SJCRH30 (cell line): Measurements from ENCODE around the gene CST3. TPM values are rescaled to one million over a fixed set of nuclear protein-coding genes. Genes with fewer than 3 reads are reported as not detected.
A peak's percentile ranks its signal among the peaks of the same experiment; 100 is the strongest.
"Not testable (repeated sequence)": the region's sequence is repeated elsewhere in the genome, so short reads cannot be mapped to it uniquely, and the experiment has no call there.

Experiments used
- DNase-seq, 2 experiments: peaks; one replicate each; pipeline ENCODE4 v3.0.0-alpha.2; 2015 to 2020
- H3K27ac ChIP-seq: fragments of 250-450 bp; sonication (Bioruptor Pico); 2 replicates; pipeline ENCODE4 v1.5.1; 2020; ENCODE audit warnings: mild to moderate bottlenecking, moderate library complexity
- H3K27me3 ChIP-seq: fragments of 250-450 bp; sonication (Bioruptor Pico); 2 replicates; pipeline ENCODE4 v1.5.1; 2020; ENCODE audit warnings: mild to moderate bottlenecking, moderate library complexity
- H3K36me3 ChIP-seq: fragments of 250-450 bp; sonication (Bioruptor Pico); 2 replicates; pipeline ENCODE4 v1.5.1; 2020; ENCODE audit warnings: mild to moderate bottlenecking, moderate library complexity
- H3K4me1 ChIP-seq: fragments of 250-450 bp; sonication (Bioruptor Pico); 2 replicates; pipeline ENCODE4 v1.5.1; 2020; ENCODE audit warnings: mild to moderate bottlenecking, moderate library complexity
- H3K4me3 ChIP-seq: fragments of 250-450 bp; sonication (Bioruptor Pico); 2 replicates; pipeline ENCODE4 v1.5.1; 2020; ENCODE audit warnings: mild to moderate bottlenecking, moderate library complexity
- H3K9me3 ChIP-seq: fragments of 250-450 bp; sonication (Bioruptor Pico); replicated peaks from 2 replicates; pipeline ENCODE4 v1.5.1; 2020; ENCODE audit warnings: mild to moderate bottlenecking, moderate library complexity
- total RNA-seq: library from RNA; depleted of rRNA; stranded (reverse); fragments of >200 nt; shearing (Covaris generic); gene quantifications from 2 replicates; pipeline ENCODE4 v1.2.3, GENCODE V29; 2014; rRNA removed

The CST3 gene, protein sequence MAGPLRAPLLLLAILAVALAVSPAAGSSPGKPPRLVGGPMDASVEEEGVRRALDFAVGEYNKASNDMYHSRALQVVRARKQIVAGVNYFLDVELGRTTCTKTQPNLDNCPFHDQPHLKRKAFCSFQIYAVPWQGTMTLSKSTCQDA
- 67.6 and 70.8 TPM in 2 replicates for total RNA-seq

DNA sequence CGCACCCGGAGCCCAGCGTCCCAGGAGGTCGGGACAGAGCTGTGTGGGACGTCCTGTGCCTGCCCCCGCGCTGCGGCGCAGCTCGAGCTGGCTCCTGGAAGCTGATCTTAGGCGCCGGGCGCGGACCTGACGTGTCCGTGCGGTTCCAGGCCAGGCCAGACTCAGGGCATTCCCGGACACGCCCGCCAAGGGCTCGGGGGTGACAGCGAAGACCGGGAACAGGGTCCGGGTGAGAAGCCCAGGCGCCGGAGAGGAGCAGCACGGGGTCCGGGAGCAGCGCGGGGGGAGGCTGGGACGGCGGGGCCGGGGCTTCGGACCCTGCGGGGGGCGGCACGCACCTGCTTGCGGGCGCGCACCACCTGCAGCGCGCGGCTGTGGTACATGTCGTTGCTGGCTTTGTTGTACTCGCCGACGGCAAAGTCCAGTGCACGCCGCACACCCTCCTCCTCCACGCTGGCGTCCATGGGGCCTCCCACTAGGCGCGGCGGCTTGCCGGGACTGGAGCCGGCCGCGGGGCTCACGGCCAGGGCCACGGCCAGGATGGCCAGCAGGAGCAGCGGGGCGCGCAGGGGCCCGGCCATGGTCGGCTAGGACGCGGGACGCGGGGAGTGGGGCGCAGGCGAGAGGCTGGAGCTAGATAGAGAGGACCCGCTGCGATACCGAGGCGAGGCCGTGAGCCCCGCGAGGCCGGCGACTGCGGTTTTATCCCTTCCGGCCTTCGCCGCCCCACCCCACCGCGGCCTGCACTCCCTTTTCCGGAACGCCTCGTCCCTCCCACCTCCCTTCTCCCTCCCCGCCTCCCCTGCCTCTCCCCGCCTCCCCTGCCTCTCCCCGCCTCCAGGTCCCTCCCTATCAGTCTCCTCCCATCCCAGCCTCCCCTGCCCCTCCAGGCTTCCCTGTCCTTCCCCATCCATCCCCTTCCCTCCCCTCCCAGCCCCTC lies at the start of gene CST3:
TSS of gene CST3 (minus strand) at position 674 of the 940 bp plus-strand sequence. CDS start at position 581, 93 bp downstream.
- Histone ChIP-seq H3K4me3 (peak within 1 kb of the TSS; percentile 87), H3K9me3 (no peaks in the 10 kb centered on the region), H3K4me1 (no peaks in the 10 kb centered on the region; the same call in 1 of the 2 replicates), H3K36me3 (no peaks in the 10 kb centered on the region), H3K27me3 (no peaks in the 10 kb centered on the region), H3K27ac (peak within 1 kb of the TSS; percentile 64)
- peak; percentile 92 to 93 for DNase-seq

DNA sequence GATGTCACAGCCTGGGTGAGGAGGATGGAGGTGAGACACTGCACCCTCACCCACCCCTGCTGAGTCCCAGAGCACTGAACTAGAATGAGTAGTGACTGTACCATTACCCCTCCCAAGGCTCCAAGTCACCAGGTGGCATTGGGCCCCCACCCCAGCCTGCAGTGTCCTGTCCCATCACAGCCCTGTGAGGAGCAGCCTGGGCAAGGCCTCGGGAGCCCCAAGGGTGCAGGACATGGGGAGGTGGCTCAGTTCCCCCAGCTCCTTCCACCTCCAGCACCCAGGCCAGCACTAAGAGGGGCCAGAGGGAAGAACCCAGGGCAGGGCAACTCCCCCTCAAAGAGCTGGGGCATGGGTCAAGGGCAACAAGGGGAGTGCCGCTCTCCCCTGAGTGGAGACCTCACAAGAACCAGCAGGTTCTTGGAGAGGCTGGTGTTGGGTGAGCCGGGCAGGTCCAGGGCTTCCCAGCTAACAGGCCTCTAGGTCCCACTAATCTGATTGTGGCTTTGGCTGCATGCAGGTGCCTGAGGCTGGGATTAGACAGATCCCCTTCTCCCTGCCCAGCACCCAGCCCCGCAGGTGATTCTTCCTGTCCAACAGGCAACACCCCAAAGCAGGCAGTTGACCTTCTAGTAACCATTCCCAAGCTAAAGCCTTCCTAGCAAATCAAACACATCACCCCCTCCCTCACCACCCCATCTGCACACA lies 48.4 kb upstream of the CST3 start:
- Histone ChIP-seq H3K9me3 (no peaks in the 10 kb centered on the region), H3K4me1 (no peaks in the 10 kb centered on the region), H3K36me3 (no peaks in the 10 kb centered on the region), H3K27me3 (no peaks in the 10 kb centered on the region; the same call in 1 of the 2 replicates), H3K27ac (no peak overlapping the region), H3K4me3 (no peak overlapping the region)
- DNase-seq = no peak

DNA sequence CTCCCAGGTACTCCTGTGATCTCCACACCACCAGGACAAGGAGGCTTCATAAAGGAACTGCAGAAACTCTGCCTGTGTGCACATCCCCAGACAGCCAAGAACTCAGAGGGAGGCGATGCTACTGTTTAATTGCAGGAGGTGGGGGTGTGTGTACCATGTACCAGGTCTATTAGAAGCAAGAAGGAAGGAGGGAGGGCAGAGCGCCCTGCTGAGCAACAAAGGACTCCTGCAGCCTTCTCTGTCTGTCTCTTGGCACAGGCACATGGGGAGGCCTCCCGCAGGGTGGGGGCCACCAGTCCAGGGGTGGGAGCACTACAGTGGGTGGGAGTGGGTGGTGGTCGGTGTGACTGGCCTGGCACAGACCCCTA lies 47.8 kb upstream of the CST3 start:
- not testable (repeated sequence) for H3K27me3 ChIP-seq, H3K4me1 ChIP-seq, H3K36me3 ChIP-seq, H3K9me3 ChIP-seq, DNase-seq, H3K27ac ChIP-seq, H3K4me3 ChIP-seq

DNA sequence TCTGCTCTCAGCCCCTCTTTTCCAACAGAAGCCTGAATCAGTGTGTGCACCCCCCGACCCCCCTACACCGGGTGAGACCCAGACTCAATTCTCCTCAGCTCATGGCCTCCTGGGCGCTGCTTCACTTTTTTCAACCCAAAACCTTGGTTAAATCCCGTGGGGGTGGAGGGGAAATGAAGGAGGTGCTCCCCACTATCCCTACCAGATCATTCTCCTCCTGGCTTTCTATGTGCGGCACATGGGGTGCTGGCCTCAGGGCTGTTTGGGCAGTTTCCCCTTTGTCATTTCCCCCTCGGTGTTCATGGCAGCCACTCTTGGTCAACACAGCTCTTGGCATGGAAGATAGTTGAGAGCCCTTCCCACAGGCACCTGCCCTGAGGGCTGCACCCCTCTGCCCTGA lies 46.5 kb upstream of the CST3 start:
- no peaks in the 10 kb centered on the region for H3K36me3 ChIP-seq
- H3K4me1 ChIP-seq = no peaks in the 10 kb centered on the region
- H3K27ac ChIP-seq = no peak overlapping the region
- DNase-seq = no peak
- no peak overlapping the region for H3K4me3 ChIP-seq
- no peaks in the 10 kb centered on the region for H3K9me3 ChIP-seq
- no peaks in the 10 kb centered on the region; the same call in 1 of the 2 replicates for H3K27me3 ChIP-seq

DNA sequence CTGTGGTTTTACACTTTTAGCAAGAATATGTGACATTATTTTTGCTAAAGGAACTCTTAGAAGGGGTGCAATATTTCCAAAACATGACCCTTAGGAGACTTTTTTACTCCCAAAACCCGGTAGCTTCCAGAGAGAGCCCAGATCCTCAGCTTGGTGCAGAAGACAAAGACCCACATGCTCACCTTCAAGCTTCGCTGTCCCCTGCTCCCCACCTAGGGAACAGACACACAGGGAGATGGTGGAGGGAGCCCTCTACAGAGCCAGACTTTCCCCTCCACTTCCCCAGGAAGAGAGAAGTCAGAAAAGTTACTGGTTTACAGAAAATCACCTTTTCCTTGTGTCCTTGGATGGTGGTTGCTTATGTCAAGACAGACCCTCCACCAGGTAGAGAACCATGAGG lies 46.1 kb upstream of the CST3 start:
- H3K4me1 ChIP-seq = no peaks in the 10 kb centered on the region
- DNase-seq = no peak
- H3K4me3 ChIP-seq = no peak overlapping the region
- H3K27ac ChIP-seq = no peak overlapping the region
- H3K27me3 ChIP-seq = no peaks in the 10 kb centered on the region; the same call in 1 of the 2 replicates
- no peaks in the 10 kb centered on the region for H3K9me3 ChIP-seq
- H3K36me3 ChIP-seq = no peaks in the 10 kb centered on the region

DNA sequence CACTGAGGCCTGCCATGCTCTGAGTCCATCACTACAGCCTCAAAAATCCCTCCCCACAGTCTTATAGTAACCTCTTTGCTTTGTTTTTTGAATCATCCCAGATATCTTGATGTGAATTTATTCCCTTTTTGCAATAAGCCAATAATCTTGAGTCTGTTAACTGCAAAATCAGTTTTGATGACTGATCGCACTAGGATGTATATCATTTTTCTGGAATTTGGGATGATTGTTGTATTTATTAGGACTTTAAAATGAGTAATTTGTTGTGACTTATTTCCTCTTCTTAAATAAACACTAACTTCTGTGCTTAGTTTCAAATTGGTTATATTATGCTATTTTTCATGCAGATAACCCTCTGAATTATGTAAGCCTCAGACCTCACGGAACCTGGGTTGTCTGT lies 45.5 kb upstream of the CST3 start:
- DNase-seq = no peak
- H3K27me3 ChIP-seq = no peaks in the 10 kb centered on the region; the same call in 1 of the 2 replicates

DNA sequence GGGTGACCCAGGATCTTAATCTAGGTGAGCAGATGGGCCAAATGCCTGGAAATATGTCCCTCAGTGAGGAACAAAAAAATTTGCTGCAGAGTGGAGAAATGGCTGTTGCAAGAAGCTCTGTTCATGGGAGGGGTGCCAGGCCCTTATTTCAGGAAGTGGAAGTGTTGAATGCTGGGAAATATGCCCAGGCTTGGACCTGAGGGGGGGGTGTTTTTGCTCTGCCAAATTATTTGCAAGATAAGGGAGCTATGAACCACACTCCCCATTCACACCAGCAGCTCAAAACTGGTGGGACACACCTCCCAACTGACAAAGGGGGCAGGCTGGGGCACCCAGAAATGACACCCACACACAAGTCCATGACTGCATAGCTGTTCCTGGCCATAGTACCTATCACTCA lies 42.4 kb upstream of the CST3 start:
- no peak for DNase-seq
- no peaks in the 10 kb centered on the region for H3K9me3 ChIP-seq
- no peak overlapping the region for H3K4me3 ChIP-seq
- no peaks in the 10 kb centered on the region; the same call in 1 of the 2 replicates for H3K27me3 ChIP-seq
- no peaks in the 10 kb centered on the region for H3K4me1 ChIP-seq
- no peaks in the 10 kb centered on the region for H3K36me3 ChIP-seq
- no peak overlapping the region for H3K27ac ChIP-seq

More for the DNA sequence above, 45.5 kb upstream of the CST3 start:
- Histone ChIP-seq H3K27ac (no peak overlapping the region), H3K4me3 (no peak overlapping the region), H3K4me1 (no peaks in the 10 kb centered on the region), H3K9me3 (no peaks in the 10 kb centered on the region), H3K36me3 (no peaks in the 10 kb centered on the region)

DNA sequence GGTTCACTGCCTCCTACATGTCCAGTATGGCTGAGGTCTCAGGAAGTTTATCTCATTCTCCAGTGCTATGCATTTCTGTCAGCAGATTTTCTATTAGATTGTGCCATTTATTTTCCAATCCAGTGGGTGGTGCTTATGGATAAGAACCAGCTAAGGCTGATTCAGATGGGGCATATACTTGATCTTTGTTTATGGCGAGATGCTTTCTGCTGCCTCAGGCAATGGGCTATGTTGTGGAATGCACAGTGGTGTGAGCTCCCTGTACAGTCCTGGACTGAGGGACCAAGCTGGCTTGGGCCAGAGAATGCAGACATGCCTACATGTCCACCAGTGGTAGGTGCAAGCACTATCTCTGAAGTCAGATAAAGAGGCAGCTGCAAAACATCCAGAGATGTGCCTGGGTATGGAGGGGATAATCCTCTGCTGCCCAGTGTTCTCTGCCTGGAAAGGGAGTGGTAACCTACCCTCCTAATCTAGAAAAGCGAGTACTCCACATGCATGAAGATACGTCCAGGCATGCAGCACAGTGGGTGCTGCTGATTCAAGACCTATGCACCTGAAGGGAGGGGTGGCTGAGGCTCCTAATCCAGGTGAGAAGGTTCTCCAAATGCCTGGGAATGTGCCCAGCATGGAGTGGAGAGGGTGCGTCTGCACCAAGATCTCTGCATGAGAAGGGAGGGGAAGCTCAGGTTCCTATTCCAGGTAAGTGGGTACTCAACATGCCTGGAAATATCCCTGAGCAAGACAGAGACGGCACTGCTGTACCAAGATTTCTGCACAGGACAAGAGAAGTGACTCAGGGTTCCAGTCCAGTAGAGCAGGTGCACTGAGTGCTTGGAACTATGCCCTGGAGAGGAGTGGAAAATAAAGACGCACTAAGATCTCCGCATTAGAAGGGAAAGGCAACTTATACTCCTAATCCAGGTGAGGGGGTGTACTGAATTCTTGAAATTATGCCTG lies 41.7 kb upstream of the CST3 start:
- H3K4me1 ChIP-seq = no peaks in the 10 kb centered on the region
- no peaks in the 10 kb centered on the region; the same call in 1 of the 2 replicates for H3K27me3 ChIP-seq
- no peaks in the 10 kb centered on the region for H3K9me3 ChIP-seq
- no peak overlapping the region for H3K27ac ChIP-seq
- no peak overlapping the region for H3K4me3 ChIP-seq
- DNase-seq = no peak
- no peaks in the 10 kb centered on the region for H3K36me3 ChIP-seq

DNA sequence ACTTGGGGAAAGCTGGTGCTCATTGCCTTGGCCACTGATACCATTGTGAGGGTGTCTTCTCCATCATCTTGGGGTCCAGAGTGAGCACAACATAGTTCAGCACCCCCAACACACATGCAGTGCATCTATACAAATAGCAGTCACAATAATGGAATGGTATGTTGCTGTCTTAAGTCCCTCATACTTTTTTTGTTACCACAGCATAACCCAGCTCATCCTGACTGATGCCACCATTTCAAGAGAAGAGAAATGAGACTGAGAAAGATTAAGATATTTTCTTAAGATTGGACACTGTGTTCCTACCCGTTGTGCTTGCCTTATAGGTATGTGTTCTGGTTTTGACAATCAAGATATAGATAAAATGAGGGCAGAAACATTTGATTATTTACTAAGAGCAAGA lies 35.5 kb upstream of the CST3 start:
- Histone ChIP-seq H3K4me3 (no peak overlapping the region), H3K27ac (no peak overlapping the region), H3K27me3 (no peaks in the 10 kb centered on the region), H3K4me1 (no peaks in the 10 kb centered on the region), H3K36me3 (no peaks in the 10 kb centered on the region), H3K9me3 (no peaks in the 10 kb centered on the region)
- DNase-seq = no peak

DNA sequence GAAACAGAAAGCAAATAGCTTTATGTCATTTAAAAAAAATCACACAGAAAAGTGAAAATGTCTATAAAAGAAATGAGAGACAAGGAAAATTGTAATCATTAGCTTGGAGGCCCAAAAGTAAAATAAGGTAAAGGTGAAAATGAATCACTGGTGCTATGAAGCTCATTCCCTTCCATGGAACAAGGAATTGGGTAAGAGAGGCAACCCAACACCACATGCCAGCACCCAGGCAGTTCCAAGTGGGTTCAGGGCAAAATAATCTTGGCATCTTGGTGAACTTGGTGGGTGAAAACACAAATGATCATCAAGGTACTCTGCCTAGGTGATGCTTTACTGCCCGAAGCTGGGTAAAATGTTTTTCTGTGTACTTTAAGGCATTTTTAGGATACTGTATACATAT lies 34.4 kb upstream of the CST3 start:
- no peak for DNase-seq
- no peak overlapping the region for H3K4me3 ChIP-seq
- H3K9me3 ChIP-seq = no peaks in the 10 kb centered on the region

DNA sequence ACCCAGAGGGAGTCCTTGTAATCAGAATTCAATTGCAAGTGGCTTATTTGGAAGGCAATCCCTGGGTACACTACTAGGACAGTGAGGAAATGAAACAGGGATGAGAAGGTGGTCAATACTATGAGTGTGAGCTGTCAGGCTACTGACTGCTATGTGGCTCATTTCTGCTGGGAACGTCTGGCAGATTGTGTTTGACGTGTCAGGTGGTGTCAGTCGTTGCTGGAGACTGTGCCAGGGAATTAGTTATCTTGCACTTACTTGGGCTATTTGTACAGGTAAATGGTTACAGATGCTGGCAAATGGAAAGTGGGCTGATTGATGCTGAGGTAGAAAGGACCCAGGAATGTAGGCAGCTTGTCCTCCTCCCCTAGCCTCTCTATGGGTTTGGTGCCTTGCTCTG lies 33.7 kb upstream of the CST3 start:
- no peaks in the 10 kb centered on the region for H3K4me1 ChIP-seq

More for the DNA sequence above, 34.4 kb upstream of the CST3 start:
- H3K27me3 ChIP-seq = no peaks in the 10 kb centered on the region
- H3K4me1 ChIP-seq = no peaks in the 10 kb centered on the region
- no peaks in the 10 kb centered on the region for H3K36me3 ChIP-seq
- H3K27ac ChIP-seq = no peak overlapping the region

DNA sequence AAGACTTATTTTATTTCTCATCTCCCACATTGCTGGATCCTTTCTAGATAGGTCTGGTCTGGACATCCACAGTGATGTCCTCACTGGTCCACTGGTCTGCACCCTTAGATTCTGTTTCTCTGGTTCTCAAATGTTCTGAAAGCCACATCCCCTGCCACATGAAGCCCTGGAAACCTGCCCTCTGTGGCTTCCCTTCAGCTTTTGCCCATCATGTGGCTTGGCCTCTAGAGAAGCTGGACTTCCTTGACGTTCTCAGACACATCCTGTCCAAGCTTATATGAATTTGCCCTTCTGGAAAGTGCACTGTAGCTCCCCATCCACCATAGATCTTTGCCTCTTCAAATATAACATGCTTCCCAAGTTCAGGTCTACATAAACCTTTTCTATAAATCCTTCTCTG lies 32.6 kb upstream of the CST3 start:
- no peaks in the 10 kb centered on the region for H3K4me1 ChIP-seq
- no peaks in the 10 kb centered on the region for H3K9me3 ChIP-seq
- no peak overlapping the region for H3K4me3 ChIP-seq
- H3K27ac ChIP-seq = no peak overlapping the region
- no peaks in the 10 kb centered on the region for H3K27me3 ChIP-seq
- H3K36me3 ChIP-seq = no peaks in the 10 kb centered on the region
- DNase-seq = no peak

More for the DNA sequence above, 33.7 kb upstream of the CST3 start:
- Histone ChIP-seq H3K27ac (no peak overlapping the region), H3K9me3 (no peaks in the 10 kb centered on the region), H3K4me3 (no peak overlapping the region), H3K36me3 (no peaks in the 10 kb centered on the region), H3K27me3 (no peaks in the 10 kb centered on the region)
- DNase-seq = no peak

DNA sequence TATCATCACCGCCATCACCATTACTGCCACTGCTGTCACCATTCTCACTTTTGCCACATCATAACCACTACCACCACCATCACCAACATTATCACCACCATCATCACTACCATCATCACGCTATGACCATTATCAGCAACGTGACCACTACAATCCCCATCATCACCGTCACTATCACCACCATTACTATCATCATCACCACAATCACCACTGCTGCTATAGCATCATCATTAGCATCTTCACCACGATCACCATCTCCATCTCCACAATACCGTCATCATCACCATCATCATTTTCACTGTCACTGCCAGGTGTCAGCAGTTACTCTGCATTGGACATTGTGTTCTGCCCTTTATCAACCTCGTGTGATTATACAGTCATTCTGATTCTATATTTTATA lies 32.1 kb upstream of the CST3 start:
- H3K4me1 ChIP-seq = no peaks in the 10 kb centered on the region
- H3K4me3 ChIP-seq = no peak overlapping the region
- DNase-seq = no peak
- H3K27ac ChIP-seq = no peak overlapping the region
- H3K36me3 ChIP-seq = no peaks in the 10 kb centered on the region
- H3K27me3 ChIP-seq = no peaks in the 10 kb centered on the region
- H3K9me3 ChIP-seq = no peaks in the 10 kb centered on the region

DNA sequence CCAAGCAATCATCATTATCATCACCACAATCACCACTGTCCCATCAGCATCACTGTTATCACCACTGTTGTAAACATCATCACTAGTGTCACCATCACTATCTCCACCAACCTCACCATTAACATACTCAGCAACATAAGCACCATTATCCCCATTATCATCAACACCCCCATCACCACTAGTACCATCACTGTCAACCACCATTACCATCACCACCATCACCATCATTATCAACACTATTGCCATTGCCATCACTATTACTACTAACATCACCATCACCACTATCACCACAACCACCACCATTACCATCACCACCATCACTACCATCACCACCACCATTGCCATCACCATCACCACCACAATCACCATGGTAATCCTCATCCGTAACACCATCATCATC lies 31.6 kb upstream of the CST3 start:
- no peaks in the 10 kb centered on the region for H3K4me1 ChIP-seq
- no peaks in the 10 kb centered on the region for H3K36me3 ChIP-seq
- H3K27ac ChIP-seq = no peak overlapping the region
- H3K4me3 ChIP-seq = no peak overlapping the region
- DNase-seq = no peak
- no peaks in the 10 kb centered on the region for H3K9me3 ChIP-seq
- no peaks in the 10 kb centered on the region for H3K27me3 ChIP-seq
